HG03432 (cell line): ENCODE results near the gene SSNA1.
A peak's percentile ranks its signal among the peaks of the same experiment; 100 is the strongest.
"Not testable (repeated sequence)": the region's sequence is repeated elsewhere in the genome, so short reads cannot be mapped to it uniquely, and the experiment has no call there.

Source experiments
- ATAC-seq: cut with Tn5 transposase; IDR thresholded peaks from one replicate; pipeline ENCODE4 v1.9.1; 2021; ENCODE audit warnings: mild to moderate bottlenecking, moderate library complexity; ENCODE audit not compliant: unreplicated experiment

The SSNA1 gene

GRCh38 chr9:137228968-137229896, 40.8 kb downstream of the SSNA1 start:
- ATAC-seq = no peak

GRCh38 chr9:137229903-137230704, 41.6 kb downstream of the SSNA1 start:
- ATAC-seq = no peak

GRCh38 chr9:137230705-137231371, 42.4 kb downstream of the SSNA1 start, which contains the start of gene SLC34A3:
Gene SLC34A3 (plus strand): TSS chr9:137230901. CDS start chr9:137231703, 802 bp downstream.
- no peak for ATAC-seq

GRCh38 chr9:137231372-137232039, 43.0 kb downstream of the SSNA1 start:
- ATAC-seq = no peak

- ATAC-seq = no peak
Measured at GRCh38 chr9:137232101-137232500, 43.6 kb downstream of the SSNA1 start.

- no peak for ATAC-seq
Measured at GRCh38 chr9:137232510-137232909, 44.0 kb downstream of the SSNA1 start.

GRCh38 chr9:137233143-137233980, 44.9 kb downstream of the SSNA1 start:
- no peak for ATAC-seq

GRCh38 chr9:137234055-137234697, 45.7 kb downstream of the SSNA1 start:
- no peak for ATAC-seq

GRCh38 chr9:137234758-137235423, 46.4 kb downstream of the SSNA1 start:
- no peak for ATAC-seq

- no peak for ATAC-seq
Measured at GRCh38 chr9:137235424-137236237, 47.2 kb downstream of the SSNA1 start.

GRCh38 chr9:137236238-137236935, 47.9 kb downstream of the SSNA1 start:
- ATAC-seq = peak; percentile 19

GRCh38 chr9:137236936-137237421, 48.5 kb downstream of the SSNA1 start:
- no peak for ATAC-seq

GRCh38 chr9:137237759-137238726, 49.6 kb downstream of the SSNA1 start:
- no peak for ATAC-seq

- ATAC-seq = not testable (repeated sequence)
Measured at GRCh38 chr9:137239541-137240200, 51.2 kb downstream of the SSNA1 start.
